ENCODE data around the gene PTPRF.

The PTPRF gene

DNA sequence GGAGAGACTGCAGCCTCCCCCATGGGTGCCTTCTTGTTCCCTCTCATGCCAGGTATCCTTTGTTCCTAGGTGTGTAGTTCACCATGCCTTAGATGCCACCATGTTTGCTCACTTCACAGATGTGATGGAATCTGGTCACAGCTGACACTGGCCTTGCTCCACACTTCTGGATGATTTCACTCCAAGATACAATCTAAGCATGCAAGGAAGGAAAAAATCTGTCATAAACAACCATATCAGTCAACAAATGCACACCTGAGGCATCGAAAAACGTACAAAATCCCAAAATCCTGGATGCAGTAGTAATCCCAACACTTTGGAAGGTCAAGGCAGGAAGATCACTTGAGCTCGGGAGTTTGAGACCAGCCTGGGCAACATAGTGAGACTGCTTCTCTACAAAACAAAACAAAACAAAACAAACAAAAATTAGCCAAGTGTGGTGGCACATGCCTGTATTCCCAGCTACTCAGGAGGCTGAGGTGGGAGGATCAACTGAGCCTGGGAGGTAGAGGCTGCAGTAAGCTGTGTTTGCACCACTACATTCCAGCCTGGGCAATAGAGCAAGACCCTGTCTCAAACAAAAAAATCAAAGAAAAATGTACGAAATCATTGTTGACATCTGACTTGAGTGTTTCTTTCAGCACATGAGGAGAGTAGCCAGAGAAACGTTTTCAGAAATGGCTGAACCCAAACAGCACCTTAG lies 17.1 kb upstream of the PTPRF start:
- no peak for DNase-seq

- DNase-seq: no peak
These were observed 11.6 kb upstream of the PTPRF start for GRCh38 chr1:43518935-43519686.

DNA sequence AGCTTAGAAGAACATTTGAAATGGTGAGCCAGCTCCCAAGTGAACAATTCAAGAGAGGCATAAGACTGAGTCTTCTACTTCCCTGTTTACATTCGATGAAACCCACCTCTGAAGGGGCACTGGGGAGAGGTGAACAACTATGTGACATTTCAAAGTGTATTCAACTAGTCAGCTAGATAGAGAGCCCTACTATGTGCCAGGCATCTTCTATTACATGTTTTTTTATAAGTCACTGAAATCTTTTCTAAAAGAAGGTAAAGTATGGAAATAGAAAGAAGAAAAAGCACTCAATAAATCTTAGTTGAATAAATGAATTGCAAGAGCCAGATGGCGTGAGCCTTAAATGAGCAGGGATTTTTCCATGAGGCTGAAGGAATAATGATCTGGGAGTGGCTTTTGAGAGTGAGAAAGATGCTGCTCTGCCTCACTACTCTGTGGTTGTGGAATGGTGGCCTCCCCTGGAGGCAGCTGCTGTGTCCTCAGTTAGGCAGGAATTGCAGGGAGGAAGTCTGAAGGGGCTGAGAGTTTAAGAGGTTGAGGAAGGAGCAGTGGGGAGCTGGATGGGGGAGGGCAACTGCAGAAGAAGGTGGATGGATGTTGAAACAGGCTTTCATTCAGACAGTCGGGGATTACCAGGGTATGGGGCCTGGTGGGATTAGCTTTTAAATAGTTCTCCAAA lies 10.4 kb upstream of the PTPRF start:
- DNase-seq: no peak

DNA sequence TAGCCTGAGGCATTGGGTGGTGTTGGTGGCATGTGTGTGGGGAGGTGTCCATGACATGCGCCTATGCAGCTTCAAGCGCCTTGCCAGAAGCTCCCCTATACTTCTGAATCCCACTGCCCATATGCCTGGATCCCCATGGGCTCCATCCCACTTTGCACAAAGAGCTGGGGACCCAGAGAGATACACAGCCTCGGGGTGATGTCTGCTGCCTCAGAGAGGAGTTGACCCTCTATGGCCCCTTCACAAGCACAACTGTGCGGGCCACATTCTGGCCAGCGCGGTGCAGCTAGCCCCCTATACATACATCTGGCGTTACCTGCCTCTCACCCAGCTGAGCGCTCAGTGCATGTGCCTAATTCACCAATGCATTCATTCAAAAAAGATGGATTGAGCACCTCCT lies 9.6 kb upstream of the PTPRF start:
- DNase-seq: no peak

DNA sequence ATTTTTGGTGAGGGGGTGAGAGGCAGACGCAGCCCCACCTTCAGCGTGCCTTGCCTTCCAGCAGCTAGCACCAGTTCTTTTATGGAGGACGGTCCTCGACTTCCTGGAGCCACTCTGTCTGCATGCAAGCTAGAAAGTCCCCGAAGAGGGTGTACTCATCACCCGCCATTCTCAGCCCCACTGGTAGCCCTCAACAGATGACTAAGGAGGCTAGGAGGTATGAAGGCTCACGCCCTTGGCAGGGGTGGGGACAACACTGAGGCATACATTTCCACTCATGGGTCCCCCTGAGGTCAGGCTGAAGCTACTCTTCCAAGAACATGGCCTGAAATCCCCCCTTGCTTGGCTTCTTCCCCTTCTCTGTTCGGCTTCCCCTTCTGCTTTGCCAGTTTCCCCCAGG lies 8.9 kb upstream of the PTPRF start:
- DNase-seq: no peak

DNA sequence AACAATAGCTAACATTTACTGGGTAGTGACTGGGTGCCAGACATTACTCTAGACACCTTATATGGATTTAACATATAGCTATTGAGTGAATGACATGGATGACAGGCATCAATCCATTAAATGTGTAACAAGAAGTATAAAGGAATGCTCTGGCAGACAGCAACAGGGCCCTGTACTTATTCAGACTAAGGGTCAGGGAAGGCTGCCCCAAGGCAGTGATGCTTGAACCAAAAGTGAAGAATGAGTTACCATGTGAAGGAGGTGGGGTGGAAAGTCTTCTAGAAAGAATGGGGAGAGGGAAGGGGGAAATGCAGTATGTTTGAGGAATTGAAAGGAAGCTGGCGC lies 8.3 kb upstream of the PTPRF start:
- DNase-seq: no peak

GRCh38 chr1:43522776-43523480 lies 7.8 kb upstream of the PTPRF start:
- DNase-seq: no peak

DNA sequence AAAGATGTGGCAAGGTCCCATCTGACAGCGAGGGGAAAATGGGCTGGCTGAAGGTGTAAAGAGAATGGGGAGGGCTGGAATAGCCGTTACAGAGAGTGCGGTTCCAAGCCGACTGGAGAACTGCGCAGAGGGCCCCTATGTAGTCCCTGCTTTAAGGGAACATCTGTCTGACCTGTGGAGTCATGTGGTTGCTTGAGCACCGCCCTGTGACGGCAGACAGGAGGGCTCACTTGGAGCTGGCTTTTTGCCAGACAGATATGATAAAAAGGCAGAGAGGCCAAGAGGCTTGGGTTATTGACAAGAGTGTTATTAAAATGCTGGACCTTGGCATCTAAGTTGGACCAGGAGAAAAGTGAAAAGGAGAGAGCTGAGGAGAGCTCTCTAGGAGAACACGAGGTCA lies 5.9 kb upstream of the PTPRF start:
- DNase-seq: no peak

GRCh38 chr1:43526002-43526401 lies 4.7 kb upstream of the PTPRF start:
- DNase-seq: no peak

DNA sequence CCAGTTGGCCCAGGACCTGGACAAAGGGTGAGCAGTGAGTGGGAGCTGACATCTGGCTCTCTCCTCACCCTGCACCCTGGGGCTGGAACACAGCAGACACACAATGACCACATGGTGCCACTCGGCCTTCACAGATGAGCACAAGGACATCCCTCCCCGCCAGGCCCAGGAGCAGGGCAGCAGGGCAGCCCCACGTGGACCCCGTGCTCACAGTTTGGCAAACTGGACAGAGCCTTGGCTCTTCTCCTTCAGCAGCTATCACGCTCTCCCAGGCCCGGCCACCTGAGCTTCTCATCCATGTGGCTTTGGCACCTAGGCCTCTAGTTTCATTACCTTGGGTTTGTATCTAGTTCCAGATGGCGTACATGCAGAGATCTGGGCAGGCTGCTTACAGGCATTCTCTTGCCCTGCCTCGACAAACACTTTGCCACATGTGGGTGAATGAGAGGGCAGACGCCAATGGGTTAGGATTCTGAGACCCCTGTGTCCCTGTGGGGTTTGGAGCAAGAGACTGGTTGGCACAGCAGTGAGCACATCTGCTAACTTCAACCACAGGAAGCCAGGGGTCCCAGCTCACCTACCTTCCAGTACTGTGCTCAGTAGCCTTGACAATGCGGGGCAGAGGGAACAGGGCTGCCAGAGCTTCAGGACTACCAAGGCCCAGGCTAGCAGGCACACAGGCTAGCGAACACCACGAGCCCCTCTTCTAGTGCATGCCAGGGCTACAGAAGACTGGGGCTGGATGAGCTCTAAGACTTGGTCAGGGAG lies 3.4 kb upstream of the PTPRF start:
- no peak for DNase-seq

- DNase-seq: peak; percentile 82
These were observed 1.4 kb upstream of the PTPRF start for GRCh38 chr1:43529206-43529731.

DNA sequence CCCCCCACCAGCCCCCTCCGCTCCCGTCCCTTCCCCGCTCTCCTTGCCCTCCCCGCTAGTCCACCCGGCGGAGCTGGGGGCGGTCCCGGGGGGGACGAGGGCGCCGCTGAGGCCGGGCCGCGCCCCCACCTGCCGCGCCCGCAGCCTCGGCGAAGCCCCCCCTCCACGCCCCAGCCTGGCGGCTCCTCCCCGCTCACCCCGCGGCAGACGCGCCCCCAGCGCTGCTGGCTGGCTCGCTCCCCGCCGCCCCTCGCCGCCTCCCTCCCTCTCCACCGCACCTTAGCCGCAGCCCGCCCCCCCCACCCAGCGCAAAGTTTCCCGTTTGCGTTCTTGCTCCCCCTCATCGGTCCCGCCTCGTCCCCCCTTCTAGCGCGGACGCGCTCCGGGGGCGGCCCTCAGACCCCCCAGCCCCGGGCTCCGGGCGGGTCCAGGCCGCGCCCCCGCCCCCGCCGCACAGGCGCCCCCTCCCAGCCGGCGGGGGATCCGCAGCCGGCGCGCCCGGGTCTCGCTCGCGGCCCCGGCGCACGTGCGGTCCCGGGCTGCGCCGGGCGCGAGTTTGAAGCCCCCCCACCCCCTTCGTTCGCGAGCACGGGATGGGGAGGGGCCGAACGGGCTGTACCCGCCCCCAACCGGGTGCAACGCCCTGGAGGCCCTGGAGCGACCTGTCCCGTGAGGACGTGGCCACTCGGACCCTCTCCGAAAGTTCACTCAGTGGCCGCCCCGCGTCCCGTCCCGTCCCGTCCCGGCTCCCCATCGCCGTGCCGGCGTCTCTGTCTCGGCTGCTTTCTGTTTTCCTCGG lies 623 bp downstream of the PTPRF start:
- DNase-seq: peak; percentile 63

- DNase-seq: no peak
These were observed 1.4 kb downstream of the PTPRF start for GRCh38 chr1:43531906-43532584.

GRCh38 chr1:43532716-43533115 lies 2.0 kb downstream of the PTPRF start:
- no peak for DNase-seq

DNA sequence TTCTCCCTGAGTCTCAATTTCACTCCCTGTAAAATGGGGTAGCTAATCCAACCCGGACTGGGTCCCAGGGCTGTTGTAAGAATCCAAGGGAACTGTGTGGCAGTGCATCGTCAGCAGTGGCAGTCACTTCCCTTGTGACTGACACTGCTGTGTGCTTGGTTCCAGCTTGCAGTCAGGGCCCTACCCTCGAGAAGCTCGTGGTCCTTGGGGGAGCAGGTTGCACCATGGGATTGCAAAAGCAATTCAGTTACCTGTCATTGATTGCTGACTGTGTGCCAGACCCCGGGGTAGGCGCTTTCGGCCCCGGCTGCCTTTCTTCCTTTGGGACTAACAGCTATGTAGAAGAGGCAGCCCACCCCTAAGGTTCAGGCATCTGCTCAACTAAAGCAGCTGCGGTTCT lies 2.9 kb downstream of the PTPRF start:
- DNase-seq: no peak

- DNase-seq: no peak
These were observed 3.6 kb downstream of the PTPRF start for GRCh38 chr1:43534256-43534655.

GRCh38 chr1:43536196-43536863 lies 5.6 kb downstream of the PTPRF start:
- no peak for DNase-seq

DNA sequence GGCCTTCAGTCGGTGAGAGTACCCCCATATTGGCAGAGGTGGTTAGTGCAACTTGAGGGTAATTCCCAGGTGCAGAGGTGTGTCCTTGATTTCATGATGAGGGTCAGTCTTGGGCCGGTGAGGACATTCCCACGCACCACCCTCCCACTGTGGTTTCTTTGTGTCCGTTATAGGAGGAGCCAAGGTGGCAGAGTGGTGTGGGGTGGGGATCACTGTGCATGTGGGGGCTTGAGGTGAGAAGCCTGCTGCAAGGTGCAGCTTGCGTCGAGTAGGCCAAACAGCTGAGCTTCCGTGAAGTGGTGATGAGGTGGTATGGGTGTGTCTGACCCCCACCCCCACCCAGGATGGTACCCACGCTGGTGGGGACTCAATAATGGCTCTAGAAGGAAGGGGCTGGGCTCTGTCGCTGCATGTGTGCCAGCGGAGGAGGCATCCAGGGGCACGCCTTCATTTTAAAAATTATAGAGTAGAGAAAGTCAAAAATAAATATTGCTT lies 6.2 kb downstream of the PTPRF start:
- no peak for DNase-seq

DNA sequence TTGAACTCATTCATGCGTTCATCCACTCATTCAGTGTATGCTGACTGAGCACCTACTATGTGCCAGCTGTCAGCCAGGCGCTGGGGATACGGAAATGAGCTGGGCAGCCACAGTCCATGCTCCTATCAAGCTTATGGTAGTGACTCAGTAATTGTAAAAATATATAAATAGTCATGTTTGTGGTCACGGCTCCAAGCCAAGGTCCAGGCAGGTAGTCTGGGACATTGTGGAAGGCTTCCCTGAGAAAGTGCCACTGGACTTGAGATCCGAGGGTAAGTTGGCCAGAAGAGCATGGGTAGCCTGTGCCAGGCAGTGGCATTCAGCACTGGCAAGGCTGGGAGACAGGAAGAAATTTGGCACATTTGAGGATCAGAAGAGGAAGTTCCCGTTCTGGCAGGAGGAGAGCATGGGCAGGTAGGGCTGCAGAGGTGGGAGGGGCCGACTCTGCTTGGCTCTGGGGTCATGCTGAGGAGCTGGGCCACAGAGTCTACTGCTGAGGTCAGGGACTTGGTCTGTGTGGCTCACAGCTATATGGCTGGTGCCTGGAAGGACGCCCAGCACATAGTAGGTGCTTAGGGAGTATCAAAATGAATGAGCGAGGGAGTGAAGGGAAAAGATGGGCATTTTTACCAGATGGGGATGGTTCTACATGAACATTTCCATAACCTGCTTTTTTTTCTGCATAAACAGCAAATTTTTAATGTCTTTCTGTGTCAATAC lies 6.9 kb downstream of the PTPRF start:
- no peak for DNase-seq

DNA sequence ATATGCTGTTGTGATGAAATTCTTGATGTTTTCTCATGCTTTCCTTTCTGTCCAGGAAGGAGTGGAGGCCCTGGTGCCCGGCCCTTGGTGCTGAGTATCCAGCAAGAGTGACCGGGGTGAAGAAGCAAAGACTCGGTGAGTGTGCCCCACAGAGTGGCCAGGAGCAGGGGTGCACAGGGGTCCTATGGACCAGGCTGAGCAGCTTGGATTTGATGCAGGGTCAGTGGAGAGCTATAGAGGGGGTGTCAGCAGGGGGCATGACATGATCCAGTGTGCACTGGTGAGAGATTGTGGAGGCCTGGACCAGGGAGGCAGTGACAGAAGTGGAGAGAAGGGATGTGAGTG lies 7.4 kb downstream of the PTPRF start:
- no peak for DNase-seq
